ENCODE results near the gene MESD. TPM values are rescaled to one million over a fixed set of nuclear protein-coding genes. Genes with fewer than 3 reads are reported as not detected.
A peak's percentile ranks its signal among the peaks of the same experiment; 100 is the strongest.

The MESD gene
- total RNA-seq, 4 donors from 2014 or later, result 5.5 to 7.9 (median 6.6) TPM

DNA sequence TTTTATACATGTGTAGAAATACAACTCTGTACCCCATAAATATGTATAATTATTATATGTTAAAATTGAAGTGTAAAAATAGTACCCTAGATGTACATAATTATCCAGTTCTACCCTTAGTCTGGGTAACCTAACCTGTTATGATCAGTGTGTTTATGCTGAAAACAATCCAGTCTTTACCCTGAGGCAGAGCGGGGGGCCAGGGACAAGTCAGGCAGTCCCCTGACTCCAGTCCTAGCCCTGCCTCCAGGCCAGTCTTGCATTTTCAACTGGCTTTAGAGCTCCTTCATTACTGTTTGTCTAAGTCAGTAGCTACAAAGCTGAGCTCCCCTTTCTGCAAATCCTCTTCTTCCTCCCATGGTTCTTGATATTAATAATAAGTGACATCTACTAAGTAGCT is 3.1 kb downstream of the MESD start:
- Histone ChIP-seq H3K27me3 (no peaks in the 10 kb centered on the region), H3K27ac (no peak overlapping the region), H3K4me3 (no peak overlapping the region), H3K4me1 (peaks cover 26 to 29% of the 10 kb centered on the region in 2 donors), H3K36me3 (peaks cover 0 to 4% of the 10 kb centered on the region in 2 donors), H3K9me3 (no peaks in the 10 kb centered on the region)
- DNase-seq (no peak), ATAC-seq (no peak)
- intact Hi-C loops (cut with DNase I; ENCODE audit: low total_unique reads) (loop anchor here (10.0 kb wide), 1 partner anchor 292 kb away; the partner anchor contains the start of gene ABHD17C), in situ Hi-C loops (cut with MboI; ENCODE audit: low sequenced_read_pairs in 4 of 4) (loop anchor here in 1 of 4 donors (25.0 kb wide), 1 partner anchor 276 kb away; no protein-coding TSS in a partner anchor)
- no peak for TF ChIP-seq POLR2A (IDR thresholded peaks at IDR 0.05)
- TF ChIP-seq, protein P1, sequence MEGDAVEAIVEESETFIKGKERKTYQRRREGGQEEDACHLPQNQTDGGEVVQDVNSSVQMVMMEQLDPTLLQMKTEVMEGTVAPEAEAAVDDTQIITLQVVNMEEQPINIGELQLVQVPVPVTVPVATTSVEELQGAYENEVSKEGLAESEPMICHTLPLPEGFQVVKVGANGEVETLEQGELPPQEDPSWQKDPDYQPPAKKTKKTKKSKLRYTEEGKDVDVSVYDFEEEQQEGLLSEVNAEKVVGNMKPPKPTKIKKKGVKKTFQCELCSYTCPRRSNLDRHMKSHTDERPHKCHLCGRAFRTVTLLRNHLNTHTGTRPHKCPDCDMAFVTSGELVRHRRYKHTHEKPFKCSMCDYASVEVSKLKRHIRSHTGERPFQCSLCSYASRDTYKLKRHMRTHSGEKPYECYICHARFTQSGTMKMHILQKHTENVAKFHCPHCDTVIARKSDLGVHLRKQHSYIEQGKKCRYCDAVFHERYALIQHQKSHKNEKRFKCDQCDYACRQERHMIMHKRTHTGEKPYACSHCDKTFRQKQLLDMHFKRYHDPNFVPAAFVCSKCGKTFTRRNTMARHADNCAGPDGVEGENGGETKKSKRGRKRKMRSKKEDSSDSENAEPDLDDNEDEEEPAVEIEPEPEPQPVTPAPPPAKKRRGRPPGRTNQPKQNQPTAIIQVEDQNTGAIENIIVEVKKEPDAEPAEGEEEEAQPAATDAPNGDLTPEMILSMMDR (IDR thresholded peaks at IDR 0.05 in 4 of 5, conservative IDR thresholded peaks at IDR 0.05 in 1 of 5), result no peak

GRCh38 chr15:80985981-80986380 is 3.6 kb downstream of the MESD start:
- Histone ChIP-seq H3K4me3 (no peak overlapping the region), H3K36me3 (peaks cover 0 to 7% of the 10 kb centered on the region in 2 donors), H3K27me3 (no peaks in the 10 kb centered on the region), H3K9me3 (no peaks in the 10 kb centered on the region), H3K4me1 (peaks cover 23 to 26% of the 10 kb centered on the region in 2 donors), H3K27ac (no peak overlapping the region)
- DNase-seq, result no peak
- TF ChIP-seq, protein P1 (IDR thresholded peaks at IDR 0.05 in 4 of 5, conservative IDR thresholded peaks at IDR 0.05 in 1 of 5), result no peak
- no peak for TF ChIP-seq POLR2A (IDR thresholded peaks at IDR 0.05)
- in situ Hi-C loops (cut with MboI; ENCODE audit: low sequenced_read_pairs in 4 of 4) (loop anchor here in 1 of 4 donors (25.0 kb wide), 1 partner anchor 276 kb away; no protein-coding TSS in a partner anchor), intact Hi-C loops (cut with DNase I; ENCODE audit: low total_unique reads) (loop anchor here (10.0 kb wide), 1 partner anchor 291 kb away; the partner anchor contains the start of gene ABHD17C)
- ATAC-seq, result no peak

DNA sequence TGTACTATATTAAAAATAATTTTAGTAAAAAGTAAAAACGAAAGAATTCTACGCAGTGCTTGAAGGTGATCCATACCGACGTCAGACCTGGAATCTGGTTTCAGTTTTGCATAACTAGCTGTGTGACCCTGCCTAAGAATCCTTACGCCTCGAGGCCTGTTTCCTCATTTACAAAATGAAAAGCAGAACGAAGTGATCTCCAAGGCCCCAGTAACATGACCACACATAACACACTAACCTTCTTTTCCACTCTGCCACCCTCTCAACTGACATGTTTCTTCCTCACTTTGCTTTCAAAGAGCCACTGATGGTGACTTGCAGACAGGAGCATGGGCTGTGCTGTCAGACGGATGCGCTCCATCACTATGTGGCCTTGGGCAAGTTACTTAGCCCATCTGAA is 4.8 kb downstream of the MESD start:
- Histone ChIP-seq H3K36me3 (peaks cover 0 to 14% of the 10 kb centered on the region in 2 donors), H3K9me3 (no peaks in the 10 kb centered on the region), H3K27ac (peak overlapping the region in 2 of 4 donors; percentile 21 to 41), H3K27me3 (no peaks in the 10 kb centered on the region), H3K4me3 (no peak overlapping the region), H3K4me1 (peaks cover 15 to 16% of the 10 kb centered on the region in 2 donors)
- intact Hi-C loops (cut with DNase I; ENCODE audit: low total_unique reads) (loop anchor here (5.0 to 10.0 kb wide), 2 partner anchors 187 to 290 kb away; partner anchors contain the start of gene ABHD17C), in situ Hi-C loops (cut with MboI; ENCODE audit: low sequenced_read_pairs in 4 of 4) (loop anchor here in 1 of 4 donors (25.0 kb wide), 1 partner anchor 277 kb away; no protein-coding TSS in a partner anchor)
- no peak for ATAC-seq
- no peak for TF ChIP-seq POLR2A (IDR thresholded peaks at IDR 0.05)
- TF ChIP-seq, protein P1 (IDR thresholded peaks at IDR 0.05 in 4 of 5, conservative IDR thresholded peaks at IDR 0.05 in 1 of 5), result no peak
- DNase-seq, result no peak

DNA sequence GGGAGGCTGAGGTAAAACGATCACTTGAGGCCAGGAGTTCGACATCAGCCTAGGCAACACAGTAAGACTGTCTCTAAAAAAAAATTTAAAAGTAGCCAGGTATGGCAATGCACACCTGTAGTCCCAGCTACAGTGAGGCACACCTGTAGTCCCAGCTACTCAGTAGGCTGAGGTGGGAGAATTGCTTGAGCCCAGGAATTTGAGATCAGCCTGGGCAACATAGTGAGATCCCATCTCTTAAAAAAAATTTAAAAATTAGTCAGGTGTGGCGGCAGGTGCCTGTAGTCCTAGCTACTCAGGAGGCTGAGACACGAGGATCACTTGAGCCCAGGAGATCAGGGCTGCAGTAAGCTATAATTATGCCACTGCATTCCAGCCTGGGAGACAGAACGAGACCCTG is 6.8 kb downstream of the MESD start:
- H3K4me3 ChIP-seq, result no peak overlapping the region
- no peak for DNase-seq
- H3K27me3 ChIP-seq, result no peaks in the 10 kb centered on the region
- H3K9me3 ChIP-seq, result no peaks in the 10 kb centered on the region
- TF ChIP-seq, protein P1 (IDR thresholded peaks at IDR 0.05 in 4 of 5, conservative IDR thresholded peaks at IDR 0.05 in 1 of 5), result no peak
- TF ChIP-seq POLR2A (IDR thresholded peaks at IDR 0.05), result no peak
- H3K4me1 ChIP-seq, result peaks cover 2 to 9% of the 10 kb centered on the region in 2 donors
- H3K36me3 ChIP-seq, result peaks cover 0 to 28% of the 10 kb centered on the region in 2 donors
- ATAC-seq, result no peak
- H3K27ac ChIP-seq, result no peak overlapping the region
- intact Hi-C loops (cut with DNase I; ENCODE audit: low total_unique reads), result loop anchor here (5.0 to 10.0 kb wide), 2 partner anchors 189 to 288 kb away; partner anchors contain the start of gene ABHD17C
- in situ Hi-C loops (cut with MboI; ENCODE audit: low sequenced_read_pairs in 4 of 4), result loop anchor here in 1 of 4 donors (25.0 kb wide), 1 partner anchor 279 kb away; no protein-coding TSS in a partner anchor

All from gastrocnemius medialis (tissue), 4 donors.